Stomach (tissue), 4 donors: ENCODE measurements around the gene REPS1.

ENCODE experiments used
- POLR2A ChIP-seq, 4 donors: fragments of 450-650 bp; IDR thresholded peaks; one replicate each; pipeline ENCODE4 v1.6.1; 2016; ENCODE audit warnings: antibody characterized with exemption in 4 of 4, control low read depth in 2 of 4, mild to moderate bottlenecking in 1 of 4, moderate library complexity in 1 of 4
- POLR2AphosphoS5 ChIP-seq, 3 donors: sonication (generic); formaldehyde crosslinking; IDR thresholded peaks; one replicate each; pipeline ENCODE4 v1.6.1; 2016; ENCODE audit warnings: antibody characterized with exemption in 3 of 3
- TF ChIP-seq, protein P1 (sequence below), 7 experiments: fragments of 450-650 bp in 4 of 7; fragments of 200-600 bp in 3 of 7; sonication (generic) in 3 of 7; IDR thresholded peaks; one replicate each; pipeline ENCODE4 v1.5.1; 2016 to 2019; ENCODE audit warnings: antibody characterized with exemption in 7 of 7, control low read depth in 2 of 7, mild to moderate bottlenecking in 1 of 7

DNA sequence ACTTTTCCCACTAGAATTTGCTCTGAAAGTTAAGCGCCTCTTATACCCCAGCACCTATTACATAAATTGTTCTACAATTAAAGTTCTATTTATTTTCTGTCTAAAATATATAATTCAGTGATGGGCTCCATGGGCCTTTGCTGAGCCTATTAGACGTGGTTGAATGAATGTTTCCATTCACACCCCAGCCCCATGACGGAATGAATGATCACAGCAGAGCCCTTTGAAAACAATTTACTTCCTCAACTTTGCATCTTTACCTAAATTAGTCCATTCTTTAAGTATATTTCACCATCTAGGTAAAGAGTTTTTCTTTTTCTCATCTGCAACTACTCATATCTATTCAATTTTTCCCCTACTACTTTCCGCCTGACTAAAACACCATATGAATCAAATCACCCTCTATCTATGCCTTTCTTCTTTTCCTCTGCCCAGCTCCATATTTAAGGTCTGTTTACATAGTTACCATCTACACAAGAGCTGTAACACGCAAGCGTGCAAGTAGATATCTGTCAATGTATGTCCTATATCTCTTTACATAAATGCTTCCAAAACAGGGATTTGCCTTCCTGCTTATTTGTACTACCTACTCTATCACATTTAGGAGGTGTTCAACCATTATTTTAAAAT is 122.5 kb downstream of the REPS1 start:
- TF ChIP-seq, protein P1, sequence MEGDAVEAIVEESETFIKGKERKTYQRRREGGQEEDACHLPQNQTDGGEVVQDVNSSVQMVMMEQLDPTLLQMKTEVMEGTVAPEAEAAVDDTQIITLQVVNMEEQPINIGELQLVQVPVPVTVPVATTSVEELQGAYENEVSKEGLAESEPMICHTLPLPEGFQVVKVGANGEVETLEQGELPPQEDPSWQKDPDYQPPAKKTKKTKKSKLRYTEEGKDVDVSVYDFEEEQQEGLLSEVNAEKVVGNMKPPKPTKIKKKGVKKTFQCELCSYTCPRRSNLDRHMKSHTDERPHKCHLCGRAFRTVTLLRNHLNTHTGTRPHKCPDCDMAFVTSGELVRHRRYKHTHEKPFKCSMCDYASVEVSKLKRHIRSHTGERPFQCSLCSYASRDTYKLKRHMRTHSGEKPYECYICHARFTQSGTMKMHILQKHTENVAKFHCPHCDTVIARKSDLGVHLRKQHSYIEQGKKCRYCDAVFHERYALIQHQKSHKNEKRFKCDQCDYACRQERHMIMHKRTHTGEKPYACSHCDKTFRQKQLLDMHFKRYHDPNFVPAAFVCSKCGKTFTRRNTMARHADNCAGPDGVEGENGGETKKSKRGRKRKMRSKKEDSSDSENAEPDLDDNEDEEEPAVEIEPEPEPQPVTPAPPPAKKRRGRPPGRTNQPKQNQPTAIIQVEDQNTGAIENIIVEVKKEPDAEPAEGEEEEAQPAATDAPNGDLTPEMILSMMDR (IDR thresholded peaks at IDR 0.05): no peak
- TF ChIP-seq POLR2AphosphoS5 (IDR thresholded peaks at IDR 0.05): no peak
- TF ChIP-seq POLR2A (IDR thresholded peaks at IDR 0.05): no peak
